ENCODE results near the gene PBLD. TPM values are rescaled to one million over a fixed set of nuclear protein-coding genes. Genes with fewer than 3 reads are reported as not detected.

PBLD gene
- total RNA-seq, 4 donors from 2014 or later, result 5.0 to 12.3 (median 6.4) TPM

DNA sequence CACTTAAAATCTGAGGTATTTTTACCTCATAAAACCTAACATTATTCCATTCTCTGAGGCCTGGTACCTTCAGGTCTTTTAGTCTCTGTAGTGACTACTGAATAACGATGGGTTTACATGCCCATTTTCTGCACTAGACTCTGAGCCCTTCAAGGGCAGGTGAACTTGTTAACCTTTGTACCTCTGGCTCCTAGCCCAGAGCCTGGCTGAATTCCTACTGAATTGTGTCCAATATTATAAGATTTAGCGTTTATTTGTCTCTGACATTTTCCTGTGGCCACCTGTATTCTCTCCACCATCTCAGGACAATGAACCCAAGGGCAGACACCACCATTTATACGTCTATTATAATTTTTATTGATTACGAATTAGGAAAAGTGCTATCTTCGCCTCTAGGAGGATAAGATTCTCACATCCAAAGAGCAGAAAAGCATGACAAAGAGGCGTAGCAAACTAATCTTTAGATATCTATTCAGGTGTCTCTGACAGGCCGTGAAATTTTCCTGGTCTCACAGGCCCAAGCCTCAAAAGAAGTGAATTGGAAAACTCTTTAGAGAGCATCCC lies 28.8 kb downstream of the PBLD start:
- Histone ChIP-seq H3K27ac (no peak overlapping the region), H3K27me3 (no peaks in the 10 kb centered on the region), H3K9me3 (no peaks in the 10 kb centered on the region), H3K4me3 (replicated peaks in 1 of 3) (no peak overlapping the region), H3K36me3 (no peaks in the 10 kb centered on the region), H3K4me1 (no peaks in the 10 kb centered on the region)
- 66 to 71% methylated on average over 7 of the region's 7 CpGs for WGBS, 2 donors
- intact Hi-C loops (cut with DNase I), result loop anchor here (5.0 kb wide), 1 partner anchor 92 kb away; no protein-coding TSS in a partner anchor
- no peak for TF ChIP-seq POLR2A (IDR thresholded peaks at IDR 0.05)
- TF ChIP-seq, protein P1, sequence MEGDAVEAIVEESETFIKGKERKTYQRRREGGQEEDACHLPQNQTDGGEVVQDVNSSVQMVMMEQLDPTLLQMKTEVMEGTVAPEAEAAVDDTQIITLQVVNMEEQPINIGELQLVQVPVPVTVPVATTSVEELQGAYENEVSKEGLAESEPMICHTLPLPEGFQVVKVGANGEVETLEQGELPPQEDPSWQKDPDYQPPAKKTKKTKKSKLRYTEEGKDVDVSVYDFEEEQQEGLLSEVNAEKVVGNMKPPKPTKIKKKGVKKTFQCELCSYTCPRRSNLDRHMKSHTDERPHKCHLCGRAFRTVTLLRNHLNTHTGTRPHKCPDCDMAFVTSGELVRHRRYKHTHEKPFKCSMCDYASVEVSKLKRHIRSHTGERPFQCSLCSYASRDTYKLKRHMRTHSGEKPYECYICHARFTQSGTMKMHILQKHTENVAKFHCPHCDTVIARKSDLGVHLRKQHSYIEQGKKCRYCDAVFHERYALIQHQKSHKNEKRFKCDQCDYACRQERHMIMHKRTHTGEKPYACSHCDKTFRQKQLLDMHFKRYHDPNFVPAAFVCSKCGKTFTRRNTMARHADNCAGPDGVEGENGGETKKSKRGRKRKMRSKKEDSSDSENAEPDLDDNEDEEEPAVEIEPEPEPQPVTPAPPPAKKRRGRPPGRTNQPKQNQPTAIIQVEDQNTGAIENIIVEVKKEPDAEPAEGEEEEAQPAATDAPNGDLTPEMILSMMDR (IDR thresholded peaks at IDR 0.05), result no peak
- DNase-seq, result no peak

DNA sequence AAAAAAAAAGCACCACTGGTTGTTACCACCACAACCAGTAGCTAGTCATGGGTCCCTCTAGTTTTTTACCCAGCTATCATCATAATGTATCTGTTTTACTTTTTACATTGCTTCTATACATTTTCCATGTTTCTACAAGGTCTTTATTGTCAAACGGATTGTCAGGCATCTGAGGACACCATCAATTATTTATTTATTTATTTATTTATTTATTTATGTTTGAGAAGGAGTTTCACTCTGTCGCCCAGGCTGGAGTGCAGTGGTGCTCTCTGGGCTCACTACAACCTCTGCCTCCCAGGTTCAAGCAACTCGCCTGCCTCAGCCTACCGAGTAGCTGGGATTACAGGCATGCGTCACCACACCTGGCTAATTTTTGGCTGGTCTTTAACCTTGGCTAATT lies 29.9 kb downstream of the PBLD start:
- Histone ChIP-seq H3K36me3 (no peaks in the 10 kb centered on the region), H3K4me1 (no peaks in the 10 kb centered on the region), H3K27me3 (no peaks in the 10 kb centered on the region), H3K4me3 (replicated peaks in 1 of 3) (no peak overlapping the region), H3K9me3 (no peaks in the 10 kb centered on the region), H3K27ac (no peak overlapping the region)
- intact Hi-C loops (cut with DNase I), result loop anchor here (5.0 kb wide), 1 partner anchor 91 kb away; no protein-coding TSS in a partner anchor
- WGBS, 2 donors, result 68 to 83% methylated on average over 5 of the region's 5 CpGs
- DNase-seq, result no peak
- TF ChIP-seq POLR2A (IDR thresholded peaks at IDR 0.05), result no peak
- TF ChIP-seq, protein P1 (IDR thresholded peaks at IDR 0.05), result no peak

DNA sequence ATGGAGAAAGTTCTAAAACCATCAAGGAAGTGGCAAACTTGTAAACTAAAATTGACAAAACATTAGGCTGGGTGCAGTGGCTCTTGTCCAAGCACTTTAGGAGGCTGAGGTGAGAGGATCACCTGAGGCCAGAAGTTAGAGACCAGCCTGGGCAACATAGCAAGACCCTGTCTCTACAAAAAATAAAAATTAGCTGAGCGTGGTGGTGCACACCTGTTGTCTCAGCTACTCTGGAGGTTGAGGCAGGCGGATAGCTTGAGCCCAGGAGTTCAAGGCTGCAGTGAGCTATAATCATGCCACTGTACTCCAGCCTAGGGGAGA lies 30.3 kb downstream of the PBLD start:
- H3K27me3 ChIP-seq, result no peaks in the 10 kb centered on the region
- TF ChIP-seq POLR2A (IDR thresholded peaks at IDR 0.05), result no peak
- TF ChIP-seq, protein P1 (IDR thresholded peaks at IDR 0.05), result no peak
- DNase-seq, result no peak
- H3K27ac ChIP-seq, result no peak overlapping the region
- intact Hi-C loops (cut with DNase I), result loop anchor here (5.0 kb wide), 1 partner anchor 90 kb away; no protein-coding TSS in a partner anchor
- no peaks in the 10 kb centered on the region for H3K4me1 ChIP-seq
- no peak overlapping the region for H3K4me3 ChIP-seq (replicated peaks in 1 of 3)
- H3K9me3 ChIP-seq, result no peaks in the 10 kb centered on the region
- 48 to 69% methylated on average over 2 of the region's 2 CpGs for WGBS, 2 donors
- H3K36me3 ChIP-seq, result no peaks in the 10 kb centered on the region

DNA sequence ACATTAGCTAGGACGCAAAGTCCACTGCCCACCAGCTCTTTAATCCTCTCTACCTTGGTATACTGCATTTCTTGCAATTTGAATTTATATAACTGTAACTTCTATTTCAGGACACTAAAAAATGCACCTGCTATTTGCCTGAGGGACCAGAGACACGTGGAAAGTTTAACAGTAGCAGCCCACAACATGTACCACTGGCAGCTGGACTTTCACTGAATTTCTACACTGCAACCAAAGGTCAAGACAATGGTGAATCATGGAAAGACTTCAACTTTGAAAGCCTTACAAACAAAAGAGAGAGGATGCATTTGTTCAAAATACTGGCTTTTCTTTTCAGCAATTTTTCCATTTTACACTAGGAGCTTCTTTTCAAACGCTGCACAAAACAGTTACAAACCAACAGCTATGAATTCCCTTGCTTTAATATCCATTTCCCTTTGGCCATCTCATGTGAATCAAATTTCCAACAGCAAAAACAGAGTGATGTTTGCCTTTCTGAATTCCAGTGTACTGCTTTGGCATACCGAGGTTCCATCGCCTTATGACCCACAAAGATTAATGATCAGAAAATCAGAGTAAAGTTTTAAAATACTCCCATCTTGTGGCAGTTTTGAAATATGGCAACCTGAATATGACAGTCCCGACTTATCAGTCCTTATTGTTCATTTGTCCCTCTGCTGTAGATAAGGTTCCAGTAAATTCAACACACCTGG lies 30.8 kb downstream of the PBLD start:
- 56 to 58% methylated on average over 6 of the region's 6 CpGs for WGBS, 2 donors
- Histone ChIP-seq H3K36me3 (no peaks in the 10 kb centered on the region), H3K4me3 (replicated peaks in 1 of 3) (no peak overlapping the region), H3K27ac (no peak overlapping the region), H3K9me3 (no peaks in the 10 kb centered on the region), H3K4me1 (no peaks in the 10 kb centered on the region), H3K27me3 (no peaks in the 10 kb centered on the region)
- DNase-seq, result no peak
- TF ChIP-seq, protein P1 (IDR thresholded peaks at IDR 0.05), result peak in 4 of 6 experiments; percentile 18 to 63 (median 48)
- TF ChIP-seq POLR2A (IDR thresholded peaks at IDR 0.05), result no peak
- intact Hi-C loops (cut with DNase I), result loop anchor here (5.0 kb wide), 1 partner anchor 90 kb away; no protein-coding TSS in a partner anchor

DNA sequence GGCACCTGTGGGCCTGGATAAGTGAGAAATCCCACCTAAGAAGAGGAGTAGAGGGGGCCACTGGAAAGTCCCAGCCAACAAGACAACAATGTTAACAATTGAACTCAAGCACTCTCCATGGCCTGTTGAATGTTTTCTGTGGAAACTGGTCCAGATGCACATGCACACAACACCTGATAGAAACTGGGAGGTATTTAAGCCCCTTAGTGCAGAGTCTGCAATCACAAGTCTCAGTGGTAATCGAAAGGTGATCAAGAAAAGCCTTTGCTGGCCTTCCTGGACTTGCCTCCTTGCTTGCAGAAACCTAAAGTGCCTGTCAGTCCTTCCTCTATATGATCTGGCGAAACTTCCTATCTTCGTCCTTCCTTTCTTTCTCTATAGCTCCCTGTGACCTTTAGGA lies 31.4 kb downstream of the PBLD start:
- no peak overlapping the region for H3K27ac ChIP-seq
- 85 to 91% methylated on average over 3 of the region's 3 CpGs for WGBS, 2 donors
- no peaks in the 10 kb centered on the region for H3K4me1 ChIP-seq
- H3K4me3 ChIP-seq (replicated peaks in 1 of 3), result no peak overlapping the region
- intact Hi-C loops (cut with DNase I), result loop anchor here (5.0 kb wide), 1 partner anchor 89 kb away; no protein-coding TSS in a partner anchor
- no peaks in the 10 kb centered on the region for H3K9me3 ChIP-seq
- H3K27me3 ChIP-seq, result no peaks in the 10 kb centered on the region
- TF ChIP-seq POLR2A (IDR thresholded peaks at IDR 0.05), result no peak
- TF ChIP-seq, protein P1 (IDR thresholded peaks at IDR 0.05), result no peak
- no peaks in the 10 kb centered on the region for H3K36me3 ChIP-seq
- DNase-seq, result no peak
